ENCODE results near the gene IL31RA. TPM values are rescaled to one million over a fixed set of nuclear protein-coding genes. Genes with fewer than 3 reads are reported as not detected.
A peak's percentile ranks its signal among the peaks of the same experiment; 100 is the strongest.

IL31RA gene
- total RNA-seq, 4 donors from 2014 or later = 0.29 TPM; not detected in 3

- TF ChIP-seq POLR2A (IDR thresholded peaks at IDR 0.05) = no peak
- TF ChIP-seq, protein P1, sequence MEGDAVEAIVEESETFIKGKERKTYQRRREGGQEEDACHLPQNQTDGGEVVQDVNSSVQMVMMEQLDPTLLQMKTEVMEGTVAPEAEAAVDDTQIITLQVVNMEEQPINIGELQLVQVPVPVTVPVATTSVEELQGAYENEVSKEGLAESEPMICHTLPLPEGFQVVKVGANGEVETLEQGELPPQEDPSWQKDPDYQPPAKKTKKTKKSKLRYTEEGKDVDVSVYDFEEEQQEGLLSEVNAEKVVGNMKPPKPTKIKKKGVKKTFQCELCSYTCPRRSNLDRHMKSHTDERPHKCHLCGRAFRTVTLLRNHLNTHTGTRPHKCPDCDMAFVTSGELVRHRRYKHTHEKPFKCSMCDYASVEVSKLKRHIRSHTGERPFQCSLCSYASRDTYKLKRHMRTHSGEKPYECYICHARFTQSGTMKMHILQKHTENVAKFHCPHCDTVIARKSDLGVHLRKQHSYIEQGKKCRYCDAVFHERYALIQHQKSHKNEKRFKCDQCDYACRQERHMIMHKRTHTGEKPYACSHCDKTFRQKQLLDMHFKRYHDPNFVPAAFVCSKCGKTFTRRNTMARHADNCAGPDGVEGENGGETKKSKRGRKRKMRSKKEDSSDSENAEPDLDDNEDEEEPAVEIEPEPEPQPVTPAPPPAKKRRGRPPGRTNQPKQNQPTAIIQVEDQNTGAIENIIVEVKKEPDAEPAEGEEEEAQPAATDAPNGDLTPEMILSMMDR (IDR thresholded peaks at IDR 0.05 in 4 of 5, conservative IDR thresholded peaks at IDR 0.05 in 1 of 5) = no peak
- H3K9me3 ChIP-seq = no peaks in the 10 kb centered on the region
- intact Hi-C loops (cut with DNase I; ENCODE audit: low total_unique reads) (no loop called here), in situ Hi-C loops (cut with MboI; ENCODE audit: low sequenced_read_pairs in 4 of 4) (no loop called here)
- no peak overlapping the region for H3K27ac ChIP-seq
- peaks cover 10 to 20% (median 14%) of the 10 kb centered on the region in 3 donors for H3K27me3 ChIP-seq
- no peak for DNase-seq
- H3K4me3 ChIP-seq = no peak overlapping the region
- H3K4me1 ChIP-seq = no peaks in the 10 kb centered on the region
- ATAC-seq = no peak
- H3K36me3 ChIP-seq = no peaks in the 10 kb centered on the region
Observed at GRCh38 chr5:55820488-55820887, 30.7 kb upstream of the IL31RA start.

GRCh38 chr5:55821731-55822512, 29.2 kb upstream of the IL31RA start:
- no peak for DNase-seq
- intact Hi-C loops (cut with DNase I; ENCODE audit: low total_unique reads) (no loop called here), in situ Hi-C loops (cut with MboI; ENCODE audit: low sequenced_read_pairs in 4 of 4) (no loop called here)
- no peaks in the 10 kb centered on the region for H3K36me3 ChIP-seq
- no peaks in the 10 kb centered on the region for H3K9me3 ChIP-seq
- no peak for ATAC-seq
- no peak overlapping the region for H3K27ac ChIP-seq
- TF ChIP-seq, protein P1 (IDR thresholded peaks at IDR 0.05 in 4 of 5, conservative IDR thresholded peaks at IDR 0.05 in 1 of 5) = no peak
- no peak for TF ChIP-seq POLR2A (IDR thresholded peaks at IDR 0.05)
- no peaks in the 10 kb centered on the region for H3K4me1 ChIP-seq
- peak overlapping the region; percentile 25 to 45 (median 35) for H3K4me3 ChIP-seq
- H3K27me3 ChIP-seq = peaks cover 10 to 20% (median 14%) of the 10 kb centered on the region in 3 donors

DNA sequence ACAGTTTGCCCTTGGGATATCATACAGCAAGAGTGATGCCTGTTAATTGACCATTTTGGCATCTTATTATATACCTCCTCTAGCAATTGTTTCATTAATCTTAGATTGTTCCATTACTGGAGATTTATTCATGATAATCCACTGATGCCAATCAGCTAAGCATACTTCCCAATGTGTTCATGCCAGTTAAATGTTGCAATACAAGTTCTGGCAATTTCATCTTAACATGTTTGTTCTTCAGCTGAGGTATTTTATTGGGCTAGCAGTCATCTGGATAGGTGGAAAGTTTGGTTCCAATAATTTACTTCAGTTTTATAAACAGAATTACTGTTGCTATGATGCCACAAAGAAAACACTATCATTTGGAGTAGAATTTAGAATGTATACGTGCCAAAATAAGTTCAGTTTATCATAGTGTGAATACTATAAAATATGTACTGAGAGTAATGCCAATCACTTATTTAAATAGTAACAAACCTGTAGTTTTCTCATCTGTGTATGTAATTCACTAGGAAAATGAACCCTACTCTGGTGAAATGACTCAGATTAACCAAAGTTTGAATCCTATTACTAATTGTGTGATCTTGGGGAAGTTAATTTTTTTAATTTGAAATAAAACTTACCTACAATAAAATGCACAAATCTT, 27.9 kb upstream of the IL31RA start:
- H3K27ac ChIP-seq = no peak overlapping the region
- no peaks in the 10 kb centered on the region for H3K9me3 ChIP-seq
- peaks cover 10 to 20% (median 14%) of the 10 kb centered on the region in 3 donors for H3K27me3 ChIP-seq
- no peaks in the 10 kb centered on the region for H3K4me1 ChIP-seq
- TF ChIP-seq, protein P1 (IDR thresholded peaks at IDR 0.05 in 4 of 5, conservative IDR thresholded peaks at IDR 0.05 in 1 of 5) = no peak
- no peak for TF ChIP-seq POLR2A (IDR thresholded peaks at IDR 0.05)
- DNase-seq = no peak
- in situ Hi-C loops (cut with MboI; ENCODE audit: low sequenced_read_pairs in 4 of 4) (no loop called here), intact Hi-C loops (cut with DNase I; ENCODE audit: low total_unique reads) (no loop called here)
- no peaks in the 10 kb centered on the region for H3K36me3 ChIP-seq
- ATAC-seq = no peak
- H3K4me3 ChIP-seq = no peak overlapping the region

GRCh38 chr5:55829956-55830355, 21.2 kb upstream of the IL31RA start:
- Histone ChIP-seq H3K9me3 (no peaks in the 10 kb centered on the region), H3K27ac (no peak overlapping the region), H3K4me3 (no peak overlapping the region), H3K27me3 (no peaks in the 10 kb centered on the region), H3K4me1 (no peaks in the 10 kb centered on the region), H3K36me3 (no peaks in the 10 kb centered on the region)
- intact Hi-C loops (cut with DNase I; ENCODE audit: low total_unique reads) (no loop called here), in situ Hi-C loops (cut with MboI; ENCODE audit: low sequenced_read_pairs in 4 of 4) (no loop called here)
- ATAC-seq (no peak), DNase-seq (no peak)
- TF ChIP-seq, protein P1 (IDR thresholded peaks at IDR 0.05 in 4 of 5, conservative IDR thresholded peaks at IDR 0.05 in 1 of 5) = no peak
- TF ChIP-seq POLR2A (IDR thresholded peaks at IDR 0.05) = no peak
